ENCODE data around the gene GNRH2. TPM values are rescaled to one million over a fixed set of nuclear protein-coding genes. Genes with fewer than 3 reads are reported as not detected.

Gene GNRH2
- total and polyA plus RNA-seq, 2 of the 8 experiments (the other 6 are each of a cell fraction or from before 2014, with no cell fraction given) = 0.09 to 0.82 TPM

DNA sequence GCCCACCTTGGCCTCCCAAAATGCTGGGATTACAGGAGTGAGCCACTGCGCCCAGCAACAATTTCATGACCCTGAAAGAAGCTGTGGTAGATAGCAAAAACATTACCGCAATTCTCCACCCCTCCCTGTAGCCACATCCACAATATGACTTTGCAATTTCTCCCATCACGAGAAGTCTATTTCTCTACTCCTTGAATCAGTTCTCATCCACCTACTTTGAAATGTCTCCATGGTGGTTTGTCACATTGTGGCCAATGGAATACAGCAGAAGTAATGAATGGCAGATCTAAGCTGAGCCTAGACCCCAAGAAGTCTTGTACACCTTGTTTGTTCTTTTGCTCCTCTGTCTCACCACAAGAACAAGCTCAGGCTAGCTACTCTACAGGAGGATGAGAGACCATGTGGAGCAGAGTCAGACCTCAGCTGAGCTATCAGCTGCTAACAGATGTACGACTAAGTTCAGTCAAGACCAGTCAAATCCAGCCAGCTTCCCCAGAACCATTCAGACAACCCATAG, 34.3 kb downstream of the GNRH2 start:
- Histone ChIP-seq H3K14ac (ENCODE audit: insufficient read length) (no peak overlapping the region), H3K79me1 (ENCODE audit: low read depth, low read length) (no peaks in the 10 kb centered on the region), H4K91ac (replicated peaks; ENCODE audit: insufficient read length, low read length) (no peak overlapping the region), H2BK5ac (ENCODE audit: low read depth, low read length) (no peak overlapping the region), H3K23me2 (ENCODE audit: low read depth, low read length) (peaks cover 4% of the 10 kb centered on the region; the same call in 1 of the 2 replicates), H3K4me1 (replicated peaks in 1 of 4; ENCODE audit: control insufficient read depth in 3 of 4, insufficient read depth in 4 of 4, low read length in 3 of 4) (peaks cover 0 to 2% (median under 1%) of the 10 kb centered on the region in 4 experiments; a peak in 3 of 7 replicates), H2BK12ac (ENCODE audit: low read depth, low read length) (no peak overlapping the region), H3K27ac (ENCODE audit: low read depth, low read length) (no peak overlapping the region), H3K36me3 (ENCODE audit: control insufficient read depth in 2 of 4, insufficient read depth in 4 of 4, low read length in 3 of 4) (no peaks in the 10 kb centered on the region), H3K23ac (ENCODE audit: insufficient read length) (no peak overlapping the region), H3K56ac (replicated peaks; ENCODE audit: insufficient read length, low read depth, low read length) (no peak overlapping the region), H3K4ac (replicated peaks; ENCODE audit: insufficient read length, low read depth, low read length) (no peak overlapping the region), H3K79me2 (ENCODE audit: control insufficient read depth in 1 of 2, insufficient read depth in 2 of 2, low read length in 2 of 2) (no peaks in the 10 kb centered on the region), H2AFZ (ENCODE audit: low read length) (no peak overlapping the region), H4K20me1 (replicated peaks in 1 of 2; ENCODE audit: control insufficient read depth in 1 of 2, insufficient read depth in 2 of 2, low read length in 2 of 2) (no peaks in the 10 kb centered on the region), H4K5ac (ENCODE audit: insufficient read length, low read depth, low read length) (no peak overlapping the region), H3K18ac (ENCODE audit: extremely low read depth, low read length) (no peak overlapping the region), H3K9ac (replicated peaks in 1 of 4; ENCODE audit: extremely low read depth in 1 of 4, low read depth in 3 of 4, low read length in 3 of 4) (no peak overlapping the region), H4K8ac (ENCODE audit: extremely low read depth, insufficient read depth, low read length) (no peak overlapping the region), H3K27me3 (replicated peaks in 1 of 4; ENCODE audit: control insufficient read depth in 3 of 4, extremely low read depth in 1 of 4, insufficient read depth in 3 of 4, low read length in 3 of 4) (peaks cover 21 to 31% (median 30%) of the 10 kb centered on the region in 4 experiments), H3K4me3 (ENCODE audit: extremely low read depth in 1 of 4, insufficient read depth in 2 of 4, low read depth in 3 of 4, low read length in 4 of 4) (no peak overlapping the region), H2AK5ac (ENCODE audit: low read depth, low read length) (no peak overlapping the region), H3K4me2 (ENCODE audit: insufficient read depth in 1 of 2, low read depth in 2 of 2, low read length in 2 of 2) (no peak overlapping the region), H2BK15ac (ENCODE audit: low read length) (no peak overlapping the region), H2BK20ac (ENCODE audit: low read length) (no peak overlapping the region), H3K9me3 (ENCODE audit: insufficient read depth in 2 of 2, low read depth in 1 of 2, low read length in 1 of 2) (peaks cover 0 to 5% of the 10 kb centered on the region in 2 experiments; a peak in 1 of 4 replicates), H2BK120ac (replicated peaks; ENCODE audit: low read depth, low read length) (no peak overlapping the region)
- FAIRE-seq (peak; percentile 57), DNase-seq (ENCODE audit: low read depth in 1 of 2, low spot score in 2 of 2) (no peak)
- CTCF ChIA-PET (ENCODE audit: partially characterized antibody) = interaction anchor here (0.6 to 4.1 kb wide), 15 partner anchors 8 to 277 kb away, joined by 3 to 14 read pairs (median 4); no protein-coding TSS in a partner anchor
- no peak for TF ChIP-seq SP2 (IDR thresholded peaks at IDR 0.05; ENCODE audit: low read length)
- no peak for TF ChIP-seq RNF2 (IDR thresholded peaks at IDR 0.05; ENCODE audit: borderline replicate concordance, low read depth, low read length, missing control alignments, poor library complexity, severe bottlenecking)
- TF ChIP-seq, protein P1, sequence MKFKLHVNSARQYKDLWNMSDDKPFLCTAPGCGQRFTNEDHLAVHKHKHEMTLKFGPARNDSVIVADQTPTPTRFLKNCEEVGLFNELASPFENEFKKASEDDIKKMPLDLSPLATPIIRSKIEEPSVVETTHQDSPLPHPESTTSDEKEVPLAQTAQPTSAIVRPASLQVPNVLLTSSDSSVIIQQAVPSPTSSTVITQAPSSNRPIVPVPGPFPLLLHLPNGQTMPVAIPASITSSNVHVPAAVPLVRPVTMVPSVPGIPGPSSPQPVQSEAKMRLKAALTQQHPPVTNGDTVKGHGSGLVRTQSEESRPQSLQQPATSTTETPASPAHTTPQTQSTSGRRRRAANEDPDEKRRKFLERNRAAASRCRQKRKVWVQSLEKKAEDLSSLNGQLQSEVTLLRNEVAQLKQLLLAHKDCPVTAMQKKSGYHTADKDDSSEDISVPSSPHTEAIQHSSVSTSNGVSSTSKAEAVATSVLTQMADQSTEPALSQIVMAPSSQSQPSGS (IDR thresholded peaks at IDR 0.05; ENCODE audit: low read length) = no peak
- TF ChIP-seq BACH1 (IDR thresholded peaks at IDR 0.05; ENCODE audit: low read length) = no peak
- POLR2A ChIA-PET (ENCODE audit: partially characterized antibody) = interaction anchor here (1.4 kb wide), 1 partner anchor 16 kb away, joined by 6 read pairs; no protein-coding TSS in a partner anchor
- 90% methylated on average over 4 of the region's 4 CpGs; no CpG with 5 or more reads in 1 of the 2 experiments for WGBS, 2 experiments (ENCODE audit: extremely low coverage in 1 of 2, insufficient coverage in 1 of 2, insufficient read length in 1 of 2, insufficient replicate concordance in 2 of 2, low coverage in 1 of 2, low lambda C conversion rate in 2 of 2, missing lambda C conversion rate in 1 of 2)

All from H1 (cell line).